Naive thymus-derived CD8-positive, alpha-beta T cell (primary cell): ENCODE results near the gene ZNF501. TPM values are rescaled to one million over a fixed set of nuclear protein-coding genes. Genes with fewer than 3 reads are reported as not detected.
A peak's percentile ranks its signal among the peaks of the same experiment; 100 is the strongest.

Source experiments
- ATAC-seq, 2 donors: fragments of 150-1000 bp; cut with Tn5 transposase in 1 of 2; sonication (Bioruptor Pico), chemical (Tn5 transposase) in 1 of 2; 1 replicate in 1 of 2; 2 replicates in 1 of 2; pipeline ENCODE4 v1.10.0; 2021; ENCODE audit warnings: mild to moderate bottlenecking in 2 of 2, moderate library complexity in 2 of 2
- POLR2A ChIA-PET: fragments of 350-600 bp; sonication (Branson Sonifier 250); formaldehyde crosslinking; loops from one replicate; lab custom pipeline; 2021; ENCODE audit warnings: antibody characterized with exemption; lab: Charles Lee
- DNase-seq, 10 donors: peaks; one replicate each; pipeline versions ENCODE4 v3.0.0 to v3.0.0-alpha.2; 2020 to 2022
- H3K27ac Mint-ChIP-seq, 10 donors: one replicate each; pipeline ENCODE4 v1.8.0; 2020 to 2022; ENCODE audit warnings: mild to moderate bottlenecking in 10 of 10, mixed read lengths in 10 of 10, moderate library complexity in 4 of 10, inconsistent platforms in 1 of 10
- H3K27me3 Mint-ChIP-seq, 5 donors: one replicate each; pipeline ENCODE4 v1.8.0; 2021 to 2022; ENCODE audit warnings: mixed read lengths in 5 of 5
- H3K36me3 Mint-ChIP-seq, 3 donors: one replicate each; pipeline ENCODE4 v1.8.0; 2020 to 2022; ENCODE audit warnings: mixed read lengths in 3 of 3, mild to moderate bottlenecking in 2 of 3, inconsistent platforms in 1 of 3
- H3K4me1 Mint-ChIP-seq, 4 donors: one replicate each; pipeline ENCODE4 v1.8.0; 2021 to 2022; ENCODE audit warnings: mixed read lengths in 4 of 4
- H3K4me3 Mint-ChIP-seq, 10 donors: one replicate each; pipeline ENCODE4 v1.8.0; 2020 to 2022; ENCODE audit warnings: mild to moderate bottlenecking in 10 of 10, mixed read lengths in 10 of 10, moderate library complexity in 6 of 10, inconsistent platforms in 1 of 10
- H3K9me3 Mint-ChIP-seq, 9 donors: one replicate each; pipeline ENCODE4 v1.8.0; 2020 to 2022; ENCODE audit warnings: mixed read lengths in 9 of 9, mild to moderate bottlenecking in 3 of 9, inconsistent platforms in 1 of 9, moderate library complexity in 1 of 9
- polyA plus RNA-seq, 3 donors: library from polyadenylated mRNA; unstranded; fragments of 300-500 nt; fragmentation: Illumina TruSeq; gene quantifications; one replicate each; pipeline ENCODE4 v1.2.3, GENCODE V29; 2021
- total RNA-seq, 8 experiments: library from RNA in 2 of 8; stranded (reverse) in 2 of 8; gene quantifications; one replicate each; pipeline ENCODE4 v1.2.3 and lab custom pipeline; 2021 to 2026

The ZNF501 gene
- total and polyA plus RNA-seq, 5 experiments from 2014 or later: 1.6 to 4.5 (median 2.3) TPM

- H3K4me3 Mint-ChIP-seq: peak within 1 kb of the TSS; percentile 87 to 96 (median 90)
- POLR2A ChIA-PET: interaction anchor here (1.0 to 2.9 kb wide), 6 partner anchors 32 to 251 kb away, joined by 3 to 27 read pairs (median 8); partner anchors contain the start of genes ZNF501 and ZNF502
- ATAC-seq: peak; percentile 96 to 99
- H3K27me3 Mint-ChIP-seq: peaks cover 0 to 16% (median 0%) of the 10 kb centered on the region in 5 donors
- peaks cover 16 to 37% (median 35%) of the 10 kb centered on the region in 4 donors for H3K4me1 Mint-ChIP-seq
- H3K36me3 Mint-ChIP-seq: peaks cover 12 to 33% (median 18%) of the 10 kb centered on the region in 3 donors
- H3K9me3 Mint-ChIP-seq: peaks cover 0 to 29% (median 18%) of the 10 kb centered on the region in 9 donors
- H3K27ac Mint-ChIP-seq: peak within 1 kb of the TSS; percentile 83 to 96 (median 90)
- DNase-seq: peak; percentile 91 to 98 (median 94)
Measured at GRCh38 chr3:44761424-44762169, 32.2 kb downstream of the ZNF501 start, which contains the start of the genes KIAA1143 and KIF15. TSS of gene KIAA1143 (minus strand) at chr3:44761619. CDS start at chr3:44761602, 17 bp downstream. TSS of gene KIF15 (plus strand) at chr3:44761794. CDS start at chr3:44761866, 72 bp downstream.

- DNase-seq (no peak), ATAC-seq (no peak)
- Mint-ChIP-seq H3K4me1 (peaks cover 14 to 35% (median 32%) of the 10 kb centered on the region in 4 donors), H3K27ac (peak overlapping the region in 8 of 10 donors; percentile 7 to 95 (median 55)), H3K4me3 (peak overlapping the region; percentile 87 to 96 (median 90)), H3K27me3 (peaks cover 0 to 16% (median 2%) of the 10 kb centered on the region in 5 donors), H3K36me3 (peaks cover 11 to 30% (median 16%) of the 10 kb centered on the region in 3 donors), H3K9me3 (peaks cover 0 to 27% (median 18%) of the 10 kb centered on the region in 9 donors)
- POLR2A ChIA-PET: interaction anchor here (0.5 to 2.9 kb wide), 4 partner anchors 33 to 1831 kb away, joined by 3 to 27 read pairs (median 7); partner anchors contain the start of gene ZNF501
Measured at GRCh38 chr3:44762170-44762677, 32.8 kb downstream of the ZNF501 start.

GRCh38 chr3:44762690-44763089 is 33.3 kb downstream of the ZNF501 start:
- Mint-ChIP-seq H3K4me3 (peak overlapping the region; percentile 87 to 96 (median 90)), H3K27me3 (peaks cover 0 to 16% (median 3%) of the 10 kb centered on the region in 5 donors), H3K36me3 (peaks cover 8 to 26% (median 11%) of the 10 kb centered on the region in 3 donors), H3K4me1 (peaks cover 12 to 30% (median 28%) of the 10 kb centered on the region in 4 donors), H3K9me3 (peaks cover 0 to 23% (median 15%) of the 10 kb centered on the region in 9 donors), H3K27ac (peak overlapping the region in 5 of 10 donors; percentile 6 to 83 (median 20))
- no peak for ATAC-seq
- POLR2A ChIA-PET: interaction anchor here (0.5 to 1.8 kb wide), 3 partner anchors 35 to 1831 kb away, joined by 3 to 8 read pairs (median 6); no protein-coding TSS in a partner anchor
- no peak for DNase-seq

- Mint-ChIP-seq H3K4me3 (no peak overlapping the region), H3K27ac (no peak overlapping the region), H3K4me1 (peaks cover 9 to 19% (median 17%) of the 10 kb centered on the region in 4 donors), H3K27me3 (peaks cover 0 to 16% (median 3%) of the 10 kb centered on the region in 5 donors), H3K9me3 (peaks cover 0 to 18% (median 3%) of the 10 kb centered on the region in 9 donors), H3K36me3 (peaks cover 2 to 17% (median 4%) of the 10 kb centered on the region in 3 donors)
- ATAC-seq (no peak), DNase-seq (no peak)
- POLR2A ChIA-PET: no interaction called here
Measured at GRCh38 chr3:44764248-44764647, 34.8 kb downstream of the ZNF501 start.

- no peak overlapping the region for H3K27ac Mint-ChIP-seq
- no peak for DNase-seq
- no peaks in the 10 kb centered on the region for H3K4me1 Mint-ChIP-seq
- POLR2A ChIA-PET: no interaction called here
- H3K4me3 Mint-ChIP-seq: no peak overlapping the region
- H3K9me3 Mint-ChIP-seq: peaks cover 6 to 42% (median 14%) of the 10 kb centered on the region in 9 donors
- ATAC-seq: no peak
- H3K36me3 Mint-ChIP-seq: peaks cover 0 to 29% (median 14%) of the 10 kb centered on the region in 3 donors
- H3K27me3 Mint-ChIP-seq: peaks cover 0 to 4% (median 2%) of the 10 kb centered on the region in 5 donors
Measured at GRCh38 chr3:44771424-44772098, 42.1 kb downstream of the ZNF501 start.

GRCh38 chr3:44772099-44772442 is 42.6 kb downstream of the ZNF501 start:
- Mint-ChIP-seq H3K36me3 (peaks cover 0 to 29% (median 13%) of the 10 kb centered on the region in 3 donors), H3K9me3 (peaks cover 6 to 42% (median 14%) of the 10 kb centered on the region in 9 donors), H3K4me1 (no peaks in the 10 kb centered on the region), H3K27me3 (peaks cover 0 to 3% (median 0%) of the 10 kb centered on the region in 5 donors), H3K4me3 (no peak overlapping the region), H3K27ac (no peak overlapping the region)
- DNase-seq (no peak), ATAC-seq (no peak)
- POLR2A ChIA-PET: no interaction called here

- Mint-ChIP-seq H3K36me3 (no peaks in the 10 kb centered on the region), H3K27me3 (no peaks in the 10 kb centered on the region), H3K9me3 (no peaks in the 10 kb centered on the region), H3K27ac (no peak overlapping the region), H3K4me1 (no peaks in the 10 kb centered on the region), H3K4me3 (no peak overlapping the region)
- POLR2A ChIA-PET: no interaction called here
- no peak for ATAC-seq
- no peak for DNase-seq
Measured at GRCh38 chr3:44782891-44783290, 53.5 kb downstream of the ZNF501 start.

Other genes with a start within 250 kb of the ZNF501 start
- 10 to 100 TPM in 1 of 2 experiments, 1 to 10 TPM in 1; 6.7 to 10.5 TPM for gene ZKSCAN7, start 174.4 kb upstream of the ZNF501 start, total RNA-seq
- gene ZKSCAN7, start 174.4 kb upstream of the ZNF501 start, polyA plus RNA-seq: 1 to 10 TPM; 2.6 to 5.9 (median 5.1) TPM
- gene ZNF660, start 144.7 kb upstream of the ZNF501 start, total RNA-seq: 1 to 10 TPM; 1.7 to 1.9 TPM
- gene ZNF660, start 144.7 kb upstream of the ZNF501 start, polyA plus RNA-seq: under 1 TPM in 2 of 3 donors, not detected in 1; 0.28 to 0.99 TPM
- 10 to 100 TPM; 16.1 to 17.2 TPM for gene ZNF197, start 104.6 kb upstream of the ZNF501 start, total RNA-seq
- gene ZNF197, start 104.6 kb upstream of the ZNF501 start, polyA plus RNA-seq: 1 to 10 TPM; 3.2 to 6.8 (median 4.2) TPM
- gene ZNF35, start 80.9 kb upstream of the ZNF501 start, total RNA-seq: 1 to 10 TPM; 2.7 to 3.9 TPM
- gene ZNF35, start 80.9 kb upstream of the ZNF501 start, polyA plus RNA-seq: 1 to 10 TPM in 1 of 3 donors, under 1 TPM in 2; 0.41 to 1.2 (median 0.62) TPM
- gene ZNF502, start 17.0 kb upstream of the ZNF501 start, total RNA-seq: 1 to 10 TPM; 6.0 to 6.1 TPM
- gene ZNF502, start 17.0 kb upstream of the ZNF501 start, polyA plus RNA-seq: 1 to 10 TPM; 2.3 to 3.4 (median 2.4) TPM
- 10 to 100 TPM; 39.8 to 50.0 TPM for gene KIAA1143, start 32.0 kb downstream of the ZNF501 start, total RNA-seq
- 10 to 100 TPM; 24.1 to 34.9 (median 30.6) TPM for gene KIAA1143, start 32.0 kb downstream of the ZNF501 start, polyA plus RNA-seq
- under 1 TPM; 0.30 to 0.57 TPM for gene KIF15, start 32.2 kb downstream of the ZNF501 start, total RNA-seq
- gene KIF15, start 32.2 kb downstream of the ZNF501 start, polyA plus RNA-seq: under 1 TPM in 1 of 3 donors, not detected in 2; 0.08 TPM
- 10 to 100 TPM; 22.8 to 25.9 TPM for gene TMEM42, start 132.3 kb downstream of the ZNF501 start, total RNA-seq
- 10 to 100 TPM; 51.8 to 74.2 (median 51.9) TPM for gene TMEM42, start 132.3 kb downstream of the ZNF501 start, polyA plus RNA-seq
- not detected for gene TGM4, start 145.0 kb downstream of the ZNF501 start, total RNA-seq
- under 1 TPM in 1 of 3 donors, not detected in 2; 0.05 TPM for gene TGM4, start 145.0 kb downstream of the ZNF501 start, polyA plus RNA-seq
- gene ZDHHC3, start 246.5 kb downstream of the ZNF501 start, total RNA-seq: 10 to 100 TPM; 46.6 to 48.4 TPM
- 10 to 100 TPM; 28.0 to 35.7 (median 33.0) TPM for gene ZDHHC3, start 246.5 kb downstream of the ZNF501 start, polyA plus RNA-seq
- 10 to 100 TPM; 46.7 to 55.4 TPM for gene EXOSC7, start 246.6 kb downstream of the ZNF501 start, total RNA-seq
- gene EXOSC7, start 246.6 kb downstream of the ZNF501 start, polyA plus RNA-seq: 10 to 100 TPM; 46.0 to 55.5 (median 49.1) TPM